AG09319 (cell line): Measurements from ENCODE around the gene TST.

Source experiments
- DNase-seq: peaks from one replicate; pipeline ENCODE4 v3.0.0-alpha.2; 2010; ENCODE audit warnings: low read depth; ENCODE audit errors: extremely low read depth
- TF ChIP-seq, protein P1 (sequence below): IDR thresholded peaks from 2 replicates; pipeline ENCODE4 v1.5.1; 2011; ENCODE audit warnings: low read depth, mild to moderate bottlenecking, inconsistent platforms, low read length, moderate library complexity

TST gene

DNA sequence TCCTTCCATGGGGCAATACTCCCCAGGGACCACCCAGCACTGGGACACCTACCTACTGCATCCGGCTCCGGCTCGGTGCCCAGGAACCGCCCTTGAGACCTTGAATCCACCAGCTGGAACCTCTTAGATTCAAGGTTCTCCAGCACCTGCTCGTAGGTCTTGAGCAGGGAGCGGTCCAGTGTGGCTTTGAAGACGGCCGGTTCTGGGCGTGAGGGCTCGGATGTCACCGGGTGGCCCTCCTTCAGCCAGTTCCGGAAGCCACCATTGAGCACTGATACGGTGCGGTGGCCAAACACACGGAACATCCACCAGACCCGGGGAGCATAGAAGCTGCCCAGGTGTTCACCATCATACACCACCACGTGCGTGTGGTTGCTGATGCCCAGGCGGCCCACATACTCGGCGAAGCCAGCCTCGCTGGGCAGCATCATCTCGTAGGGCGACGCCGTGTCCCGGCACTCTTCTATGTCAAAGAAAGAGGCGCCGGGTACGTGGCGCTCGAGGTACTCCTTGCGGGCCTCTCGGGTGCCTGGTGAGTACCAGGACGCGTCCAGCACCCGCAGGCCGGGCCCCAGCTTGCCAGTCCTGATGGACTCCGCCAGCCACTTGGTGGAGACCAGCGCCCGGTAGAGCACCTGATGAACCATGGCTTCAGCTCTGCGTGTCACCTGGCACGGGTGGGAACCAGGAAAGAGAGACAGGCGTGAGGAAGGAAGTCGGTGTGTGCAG is 997 bp downstream of the TST start:
- DNase-seq, result no peak

DNA sequence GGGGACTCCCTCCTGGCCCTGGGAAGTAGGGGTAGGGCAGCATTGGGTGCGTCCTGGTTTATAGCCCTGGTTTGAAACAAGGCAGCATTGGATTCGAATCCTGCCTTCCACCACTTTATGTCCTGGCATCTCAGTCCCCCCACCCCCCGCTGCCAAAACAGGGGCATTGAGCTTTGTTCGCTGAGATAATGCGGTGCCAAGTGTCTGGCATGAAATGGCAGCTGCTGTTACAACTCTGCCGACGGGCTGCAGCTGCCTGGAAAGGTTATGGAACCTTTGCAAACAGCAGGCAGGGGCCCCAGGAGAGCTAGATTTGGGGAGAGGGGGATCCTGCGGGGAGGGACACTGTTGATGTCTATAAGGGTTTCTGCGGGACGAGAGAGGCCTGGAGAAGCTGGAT is 1.9 kb downstream of the TST start:
- TF ChIP-seq, protein P1, sequence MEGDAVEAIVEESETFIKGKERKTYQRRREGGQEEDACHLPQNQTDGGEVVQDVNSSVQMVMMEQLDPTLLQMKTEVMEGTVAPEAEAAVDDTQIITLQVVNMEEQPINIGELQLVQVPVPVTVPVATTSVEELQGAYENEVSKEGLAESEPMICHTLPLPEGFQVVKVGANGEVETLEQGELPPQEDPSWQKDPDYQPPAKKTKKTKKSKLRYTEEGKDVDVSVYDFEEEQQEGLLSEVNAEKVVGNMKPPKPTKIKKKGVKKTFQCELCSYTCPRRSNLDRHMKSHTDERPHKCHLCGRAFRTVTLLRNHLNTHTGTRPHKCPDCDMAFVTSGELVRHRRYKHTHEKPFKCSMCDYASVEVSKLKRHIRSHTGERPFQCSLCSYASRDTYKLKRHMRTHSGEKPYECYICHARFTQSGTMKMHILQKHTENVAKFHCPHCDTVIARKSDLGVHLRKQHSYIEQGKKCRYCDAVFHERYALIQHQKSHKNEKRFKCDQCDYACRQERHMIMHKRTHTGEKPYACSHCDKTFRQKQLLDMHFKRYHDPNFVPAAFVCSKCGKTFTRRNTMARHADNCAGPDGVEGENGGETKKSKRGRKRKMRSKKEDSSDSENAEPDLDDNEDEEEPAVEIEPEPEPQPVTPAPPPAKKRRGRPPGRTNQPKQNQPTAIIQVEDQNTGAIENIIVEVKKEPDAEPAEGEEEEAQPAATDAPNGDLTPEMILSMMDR, result no peak
- DNase-seq, result no peak

More for the DNA sequence above, 997 bp downstream of the TST start:
- TF ChIP-seq, protein P1, result no peak

DNA sequence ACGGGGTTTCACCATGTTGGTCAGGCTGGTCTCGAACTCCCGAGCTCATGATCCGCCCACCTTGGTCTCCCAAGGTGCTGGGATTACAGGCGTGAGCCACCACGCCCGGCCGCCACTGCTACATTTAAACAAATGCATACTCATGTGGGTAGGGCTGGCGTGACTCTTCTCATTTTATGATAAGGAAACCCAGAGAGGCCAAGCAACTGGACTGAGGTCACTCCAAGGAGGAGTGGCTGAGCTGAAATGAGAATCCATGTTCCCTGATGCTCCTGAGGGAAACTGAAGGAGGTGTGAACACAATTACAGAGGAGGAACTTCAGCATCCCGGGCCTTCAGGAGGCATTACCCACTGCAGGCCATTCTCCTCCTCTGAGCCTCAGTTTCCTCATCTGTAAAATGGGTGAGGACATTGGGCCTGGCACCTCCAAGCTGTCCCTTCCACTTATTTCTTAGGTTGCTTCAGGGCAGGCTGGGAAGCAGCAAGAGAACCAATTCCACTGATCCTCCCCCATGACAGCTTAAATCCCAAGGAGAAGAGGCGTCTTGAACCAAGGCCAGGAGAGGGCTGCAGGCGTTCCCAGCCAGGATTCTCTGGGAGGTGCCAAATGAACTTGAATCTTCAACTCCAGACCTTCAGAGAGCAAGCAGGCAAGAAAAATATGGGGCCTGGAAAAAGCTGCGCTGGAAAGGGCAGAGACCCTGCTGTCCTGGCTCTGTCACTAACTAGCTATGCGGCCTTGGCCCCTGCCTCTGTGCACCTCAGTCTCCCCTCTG is 2.9 kb downstream of the TST start:
- TF ChIP-seq, protein P1, result no peak
- no peak for DNase-seq

GRCh38 chr22:37015587-37015878 is 3.7 kb downstream of the TST start:
- TF ChIP-seq, protein P1, result no peak
- DNase-seq, result no peak

GRCh38 chr22:37014835-37015586 is 4.2 kb downstream of the TST start:
- no peak for DNase-seq
- TF ChIP-seq, protein P1, result no peak

DNA sequence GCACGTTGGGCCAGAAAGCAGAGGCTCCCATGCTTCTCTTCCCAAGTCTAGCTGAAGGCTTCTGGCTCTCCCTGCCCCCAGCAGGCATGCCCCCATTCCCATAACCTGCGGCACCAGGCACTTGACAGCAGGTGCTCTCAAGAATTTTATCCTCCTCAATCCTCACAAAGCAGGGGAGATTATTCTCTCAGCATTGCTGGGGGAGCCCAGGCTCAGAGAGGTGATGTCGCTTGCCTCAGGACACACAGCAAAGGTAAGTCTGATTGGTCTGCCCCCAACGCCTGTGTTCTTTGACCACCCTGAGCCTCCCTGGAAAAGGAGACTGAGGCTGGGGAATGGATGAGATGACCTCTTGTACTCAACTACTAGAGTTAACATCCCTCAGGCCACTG is 4.8 kb downstream of the TST start:
- no peak for DNase-seq
- TF ChIP-seq, protein P1, result no peak

GRCh38 chr22:37012956-37013355 is 6.3 kb downstream of the TST start:
- TF ChIP-seq, protein P1, result no peak
- no peak for DNase-seq
